Mucosa of descending colon (tissue), 3 donors: ENCODE data around the gene SNTG2. TPM values are rescaled to one million over a fixed set of nuclear protein-coding genes. Genes with fewer than 3 reads are reported as not detected.

ENCODE experiments used
- ATAC-seq: fragments of 200-7000 bp; cut with Tn5 transposase; one replicate; pipeline ENCODE4 v1.9.1; 2020; ENCODE audit warnings: mild to moderate bottlenecking, moderate library complexity
- DNase-seq, 3 donors: peaks; one replicate each; pipeline ENCODE4 v3.0.0-alpha.2; 2020
- H3K36me3 ChIP-seq: fragments of 200-600 bp; one replicate; pipeline ENCODE4 v1.8.0; 2021; ENCODE audit warnings: low read depth, mild to moderate bottlenecking
- H3K4me1 ChIP-seq: fragments of 200-600 bp; one replicate; pipeline ENCODE4 v1.8.0; 2021; ENCODE audit warnings: low read depth, mild to moderate bottlenecking
- H3K4me3 ChIP-seq: fragments of 200-600 bp; one replicate; pipeline ENCODE4 v1.8.0; 2021; ENCODE audit warnings: mild to moderate bottlenecking
- H3K9me3 ChIP-seq: fragments of 200-600 bp; one replicate; pipeline ENCODE4 v1.8.0; 2021; ENCODE audit warnings: mild to moderate bottlenecking
- intact Hi-C, 2 donors: fragments of 100-400 bp; cut with DNase I in 1 of 2; cut with micrococcal nuclease in 1 of 2; formaldehyde crosslinking; loops; one replicate each; pipeline versions ENCODE4 v1.11.0 to v1.11.1; 2022; cut with DNase I, micrococcal nuclease
- total RNA-seq, 3 donors: library from RNA; stranded (reverse); fragmentation: NEBNext Ultra II Directional in 2 of 3; extraction: Animal tissue kit (Norgen Biotek cat#: 25700) in 2 of 3; gene quantifications; one replicate each; pipeline versions ENCODE4 v1.2.1 to v1.2.4, GENCODE V29; 2021 to 2023
- TF ChIP-seq, protein P1 (sequence below): fragments of 200-600 bp; IDR thresholded peaks from one replicate; pipeline ENCODE4 v1.8.0; 2022; ENCODE audit warnings: antibody characterized with exemption, mild to moderate bottlenecking
- donor health status: DM: no; HTN: no; CAD: no; lungs with moderate emphysema.
- donor health status: DM: no; HTN: no; CAD: no.
- donor health status: DM: no; HTN: yes; CAD: no.

The SNTG2 gene
- total RNA-seq, 3 donors from 2014 or later: 0.38 to 3.0 (median 2.8) TPM

DNA sequence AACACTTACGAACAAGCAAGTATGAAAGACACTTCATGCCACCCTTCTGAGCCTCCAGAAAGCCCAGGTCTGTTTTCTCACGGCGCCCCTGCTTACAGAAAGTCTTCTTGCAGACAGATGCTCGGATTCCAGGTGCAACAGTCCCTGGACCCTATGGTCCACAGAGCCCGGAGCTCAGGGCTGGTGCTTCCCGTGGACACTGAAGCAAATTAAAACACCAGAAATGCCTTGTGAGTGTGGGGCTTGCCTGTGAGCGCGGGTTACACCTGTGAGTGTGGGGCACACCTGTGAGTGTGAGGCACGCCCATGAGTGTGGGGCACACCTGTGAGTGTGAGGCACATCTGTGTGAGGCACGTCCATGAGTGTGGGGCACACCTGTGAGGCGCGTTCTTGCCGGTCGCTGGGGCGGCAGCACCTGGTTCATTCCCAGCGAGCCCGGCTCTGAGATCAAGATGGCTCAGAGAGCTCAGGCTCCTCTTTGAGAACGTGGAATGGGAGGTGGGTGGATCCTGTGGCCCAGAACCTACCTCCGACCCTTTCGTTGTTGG is 257.4 kb downstream of the SNTG2 start:
- TF ChIP-seq, protein P1, sequence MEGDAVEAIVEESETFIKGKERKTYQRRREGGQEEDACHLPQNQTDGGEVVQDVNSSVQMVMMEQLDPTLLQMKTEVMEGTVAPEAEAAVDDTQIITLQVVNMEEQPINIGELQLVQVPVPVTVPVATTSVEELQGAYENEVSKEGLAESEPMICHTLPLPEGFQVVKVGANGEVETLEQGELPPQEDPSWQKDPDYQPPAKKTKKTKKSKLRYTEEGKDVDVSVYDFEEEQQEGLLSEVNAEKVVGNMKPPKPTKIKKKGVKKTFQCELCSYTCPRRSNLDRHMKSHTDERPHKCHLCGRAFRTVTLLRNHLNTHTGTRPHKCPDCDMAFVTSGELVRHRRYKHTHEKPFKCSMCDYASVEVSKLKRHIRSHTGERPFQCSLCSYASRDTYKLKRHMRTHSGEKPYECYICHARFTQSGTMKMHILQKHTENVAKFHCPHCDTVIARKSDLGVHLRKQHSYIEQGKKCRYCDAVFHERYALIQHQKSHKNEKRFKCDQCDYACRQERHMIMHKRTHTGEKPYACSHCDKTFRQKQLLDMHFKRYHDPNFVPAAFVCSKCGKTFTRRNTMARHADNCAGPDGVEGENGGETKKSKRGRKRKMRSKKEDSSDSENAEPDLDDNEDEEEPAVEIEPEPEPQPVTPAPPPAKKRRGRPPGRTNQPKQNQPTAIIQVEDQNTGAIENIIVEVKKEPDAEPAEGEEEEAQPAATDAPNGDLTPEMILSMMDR: no peak
- no peak for ATAC-seq
- no peaks in the 10 kb centered on the region for H3K36me3 ChIP-seq
- no peak for DNase-seq
- intact Hi-C loops: no loop called here
- no peaks in the 10 kb centered on the region for H3K4me1 ChIP-seq
- H3K9me3 ChIP-seq: no peaks in the 10 kb centered on the region
- no peak overlapping the region for H3K4me3 ChIP-seq

DNA sequence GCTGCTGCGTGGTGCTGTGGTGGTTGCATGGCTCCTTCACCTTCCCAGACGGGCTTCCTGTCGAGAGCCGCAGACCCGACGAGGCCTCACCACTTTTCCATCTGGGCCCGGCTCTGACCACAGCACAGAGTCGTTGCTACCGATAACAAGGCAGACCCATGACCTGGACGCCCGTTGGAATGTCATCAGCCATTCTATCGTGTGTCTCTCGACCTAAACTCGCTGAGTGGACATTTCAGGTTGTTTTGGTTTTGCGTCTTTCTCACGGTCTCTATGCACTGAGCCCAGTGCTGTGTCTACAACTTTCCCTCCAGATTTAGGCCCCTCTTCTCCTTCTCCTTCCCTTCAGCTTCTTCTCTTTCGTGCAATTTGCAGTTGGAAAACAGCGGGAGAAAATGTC is 257.9 kb downstream of the SNTG2 start:
- DNase-seq (no peak), ATAC-seq (no peak)
- Histone ChIP-seq H3K4me3 (no peak overlapping the region), H3K36me3 (no peaks in the 10 kb centered on the region), H3K9me3 (peaks cover 4% of the 10 kb centered on the region), H3K4me1 (no peaks in the 10 kb centered on the region)
- intact Hi-C loops: no loop called here
- TF ChIP-seq, protein P1: no peak

DNA sequence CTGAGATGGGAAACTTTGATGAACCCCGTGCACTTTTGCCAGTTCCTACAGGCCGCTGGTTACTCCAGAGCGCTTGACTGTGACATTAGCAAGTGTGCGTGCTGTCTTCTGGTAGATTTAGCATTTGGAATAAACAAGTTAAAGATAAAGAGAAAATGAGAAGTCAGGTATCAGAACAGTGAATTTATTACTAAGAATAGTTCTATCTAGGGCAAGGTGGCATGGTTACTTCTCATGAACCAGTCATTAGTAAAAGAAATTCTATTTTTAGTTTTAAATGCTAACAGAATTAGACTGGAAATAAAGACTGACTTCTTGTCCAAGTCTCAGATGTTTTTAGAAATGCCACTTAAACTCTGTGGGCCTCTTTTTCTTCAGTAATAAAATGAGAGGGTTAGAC is 258.6 kb downstream of the SNTG2 start:
- ATAC-seq: no peak
- Histone ChIP-seq H3K4me1 (no peaks in the 10 kb centered on the region), H3K4me3 (no peak overlapping the region), H3K9me3 (peaks cover 11% of the 10 kb centered on the region), H3K36me3 (no peaks in the 10 kb centered on the region)
- TF ChIP-seq, protein P1: no peak
- intact Hi-C loops: no loop called here
- DNase-seq: no peak

DNA sequence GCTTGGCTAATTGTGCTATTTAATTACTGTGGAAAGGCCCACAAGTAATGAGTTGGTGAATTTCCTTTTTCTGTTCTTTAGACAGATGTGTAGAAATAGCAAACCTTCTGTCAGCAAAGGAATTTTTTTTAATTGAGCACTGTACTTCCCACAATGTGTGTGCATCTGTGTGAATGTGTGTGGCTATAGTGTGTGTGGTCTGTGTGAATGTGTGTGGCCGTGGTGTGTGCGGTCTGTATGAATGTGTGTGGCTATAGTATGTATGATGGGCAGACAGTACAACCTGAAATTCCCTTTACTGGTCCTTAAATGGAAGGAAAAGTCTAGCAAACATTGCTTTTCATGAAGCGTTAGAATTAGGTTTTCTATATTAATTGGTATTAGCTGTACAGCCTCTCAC is 259.1 kb downstream of the SNTG2 start:
- Histone ChIP-seq H3K9me3 (peaks cover 12% of the 10 kb centered on the region), H3K4me3 (no peak overlapping the region), H3K4me1 (no peaks in the 10 kb centered on the region), H3K36me3 (no peaks in the 10 kb centered on the region)
- DNase-seq (no peak), ATAC-seq (no peak)
- TF ChIP-seq, protein P1: no peak
- intact Hi-C loops: no loop called here

DNA sequence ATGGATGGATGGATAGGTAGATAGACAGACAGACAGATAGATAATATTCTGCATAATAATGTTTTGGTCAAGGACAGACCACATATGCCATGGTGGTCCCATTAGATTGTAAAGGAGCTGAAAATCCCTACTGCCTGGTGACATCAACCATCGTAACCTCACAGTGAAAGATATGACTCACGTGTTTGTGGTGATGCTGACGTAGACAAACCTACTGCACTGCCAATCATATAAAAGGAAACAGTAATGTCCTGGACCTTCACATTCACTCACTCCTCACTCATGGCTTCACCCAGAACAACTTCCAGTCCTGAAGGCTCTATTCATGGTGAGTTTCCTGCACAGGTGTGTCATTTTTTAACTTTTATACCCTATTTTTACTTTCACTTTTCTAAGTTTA is 259.7 kb downstream of the SNTG2 start:
- H3K4me3 ChIP-seq: no peak overlapping the region
- ATAC-seq: no peak
- H3K9me3 ChIP-seq: peaks cover 12% of the 10 kb centered on the region
- no peaks in the 10 kb centered on the region for H3K36me3 ChIP-seq
- TF ChIP-seq, protein P1: no peak
- no peaks in the 10 kb centered on the region for H3K4me1 ChIP-seq
- no peak for DNase-seq
- intact Hi-C loops: no loop called here
